GM12878 (cell line): ENCODE measurements around the gene PRR5L. TPM values are rescaled to one million over a fixed set of nuclear protein-coding genes. Genes with fewer than 3 reads are reported as not detected.
A peak's percentile ranks its signal among the peaks of the same experiment; 100 is the strongest.

Source experiments
- ATAC-seq: fragments of 200-7000 bp; cut with Tn5 transposase; 3 replicates; pipeline ENCODE4 v1.9.1; 2020; ENCODE audit warnings: mild to moderate bottlenecking, moderate library complexity
- BruUV-seq: library from RNA; stranded (reverse); fragments of 400-500 nt; replicated peaks from 2 replicates; lab custom pipeline; 2021; lab: Mats Ljungman, UMichigan
- CTCF ChIA-PET: fragments of 300-600 bp; sonication (Branson Sonifier 250); formaldehyde crosslinking; extraction: SDS; loops from one replicate; lab custom pipeline; 2021; ENCODE audit warnings: inconsistent platforms; lab: Yijun Ruan, JAX
- POLR2A ChIA-PET: fragments of 350-600 bp; formaldehyde crosslinking; extraction: SDS; loops from one replicate; lab custom pipeline; 2021; ENCODE audit warnings: inconsistent platforms; lab: Charles Lee
- RAD21 ChIA-PET: fragments of 300-600 bp; sonication (Branson Sonifier 250); formaldehyde crosslinking; loops from one replicate; lab custom pipeline; 2023; ENCODE audit warnings: antibody characterized with exemption; ENCODE audit not compliant: unreplicated experiment; lab: Charles Lee
- SMC1A ChIA-PET: fragments of 300-600 bp; sonication (Branson Sonifier 250); formaldehyde crosslinking; loops from one replicate; lab custom pipeline; 2023; ENCODE audit not compliant: unreplicated experiment, uncharacterized antibody; lab: Charles Lee
- DNase-seq: peaks from one replicate; pipeline ENCODE4 v3.0.0-alpha.2; 2011; ENCODE audit warnings: low read depth, low spot score
- FAIRE-seq: peaks from 3 replicates; lab custom pipeline; 2011; peaks lifted over from hg19 to GRCh38; lab: Jason Lieb, UNC
- H2AFZ ChIP-seq: 2 replicates; pipeline ENCODE4 v1.6.0; 2011; ENCODE audit warnings: low read depth, low read length, control low read depth; ENCODE audit not compliant: control insufficient read depth
- H3K27ac ChIP-seq: 2 replicates; pipeline ENCODE4 v1.5.1; 2011; ENCODE audit warnings: control low read depth; ENCODE audit not compliant: control insufficient read depth, insufficient read depth
- H3K27me3 ChIP-seq, 2 experiments: replicated peaks in 1 of 2; 2 replicates each; pipeline versions ENCODE4 v1.6.0 to v1.6.1; 2011; ENCODE audit warnings: low read length in 1 of 2; ENCODE audit not compliant: control insufficient read depth in 2 of 2, insufficient read depth in 2 of 2
- H3K36me3 ChIP-seq, 2 experiments: 2 replicates each; pipeline ENCODE4 v1.5.1; 2011; ENCODE audit warnings: low read length in 1 of 2; ENCODE audit not compliant: control insufficient read depth in 2 of 2, insufficient read depth in 2 of 2
- H3K4me1 ChIP-seq: 2 replicates; pipeline ENCODE4 v1.6.1; 2011; ENCODE audit warnings: mild to moderate bottlenecking, low read length, moderate library complexity, mixed read lengths; ENCODE audit not compliant: control insufficient read depth, insufficient read depth
- H3K4me2 ChIP-seq: 2 replicates; pipeline ENCODE4 v1.6.0; 2011; ENCODE audit warnings: control low read depth; ENCODE audit not compliant: control insufficient read depth, insufficient read depth
- H3K4me3 ChIP-seq: fragments of 200-600 bp; sonication (generic); 2 replicates; pipeline ENCODE4 v1.5.1; 2016
- H3K79me2 ChIP-seq: 2 replicates; pipeline ENCODE4 v1.6.0; 2011; ENCODE audit warnings: low read length; ENCODE audit not compliant: control insufficient read depth, insufficient read depth
- H3K9ac ChIP-seq: 2 replicates; pipeline ENCODE4 v1.8.0; 2011; ENCODE audit warnings: low read length, control low read depth, mixed read lengths; ENCODE audit not compliant: control insufficient read depth, insufficient read depth
- H3K9me3 ChIP-seq: replicated peaks from 3 replicates; pipeline ENCODE4 v1.5.1; 2011; ENCODE audit warnings: mild to moderate bottlenecking, low read length; ENCODE audit not compliant: control insufficient read depth, insufficient read depth
- H4K20me1 ChIP-seq: 2 replicates; pipeline ENCODE4 v1.6.0; 2011; ENCODE audit not compliant: control insufficient read depth, insufficient read depth
- ATF7 ChIP-seq: fragments of 450-650 bp; IDR thresholded peaks from 2 replicates; pipeline ENCODE4 v1.6.1; 2016; ENCODE audit warnings: low read depth, mild to moderate bottlenecking
- BMI1 ChIP-seq: fragments of 450-650 bp; IDR thresholded peaks from 2 replicates; pipeline ENCODE4 v1.6.1; 2016; ENCODE audit warnings: mild to moderate bottlenecking, moderate library complexity, borderline replicate concordance
- HDAC2 ChIP-seq: fragments of 200-600 bp; sonication (generic); IDR thresholded peaks from 2 replicates; pipeline ENCODE4 v1.6.1; 2017
- IKZF1 ChIP-seq: fragments of 450-650 bp; conservative IDR thresholded peaks from 2 replicates; pipeline ENCODE4 v1.6.1; 2017; ENCODE audit warnings: antibody characterized with exemption, mild to moderate bottlenecking
- IKZF2 ChIP-seq, 2 experiments: fragments of 450-650 bp; IDR thresholded peaks; 2 replicates each; pipeline ENCODE4 v1.6.1; 2017; ENCODE audit warnings: mild to moderate bottlenecking in 2 of 2, moderate library complexity in 2 of 2
- MEF2B ChIP-seq: fragments of 450-650 bp; IDR thresholded peaks from 2 replicates; pipeline ENCODE4 v1.6.1; 2018; ENCODE audit warnings: mild to moderate bottlenecking, moderate library complexity; ENCODE audit not compliant: partially characterized antibody, poor library complexity, severe bottlenecking
- MTA2 ChIP-seq: fragments of 450-650 bp; IDR thresholded peaks from 2 replicates; pipeline ENCODE4 v1.6.1; 2016; ENCODE audit warnings: low read depth, mild to moderate bottlenecking, moderate library complexity
- NFIC ChIP-seq: IDR thresholded peaks from 2 replicates; pipeline ENCODE4 v1.6.1; 2012; ENCODE audit warnings: low read depth, mild to moderate bottlenecking, inconsistent platforms, low read length, moderate library complexity
- NFXL1 ChIP-seq: fragments of 450-650 bp; IDR thresholded peaks from 2 replicates; pipeline ENCODE4 v1.6.1; 2017; ENCODE audit warnings: antibody characterized with exemption, mild to moderate bottlenecking, borderline replicate concordance
- PRDM15 ChIP-seq: fragments of 450-650 bp; formaldehyde crosslinking; IDR thresholded peaks from 2 replicates; pipeline ENCODE4 v1.4.0; 2020; ENCODE audit warnings: mild to moderate bottlenecking, moderate library complexity
- RUNX3 ChIP-seq: IDR thresholded peaks from 2 replicates; pipeline ENCODE4 v1.6.1; 2012; ENCODE audit warnings: low read length, inconsistent platforms
- SKIL ChIP-seq: fragments of 450-650 bp; IDR thresholded peaks from 2 replicates; pipeline ENCODE4 v1.6.1; 2017; ENCODE audit warnings: mild to moderate bottlenecking, low read depth, inconsistent platforms; ENCODE audit not compliant: poor library complexity, severe bottlenecking
- SPI1 ChIP-seq: IDR thresholded peaks from 2 replicates; pipeline ENCODE4 v1.6.1; 2011; ENCODE audit warnings: low read depth, mild to moderate bottlenecking, low read length, moderate library complexity, borderline replicate concordance; ENCODE audit not compliant: insufficient read depth
- TARDBP ChIP-seq: IDR thresholded peaks from 2 replicates; pipeline ENCODE4 v1.6.1; 2016; ENCODE audit warnings: borderline replicate concordance
- ZNF384 ChIP-seq: IDR thresholded peaks from 2 replicates; pipeline ENCODE4 v1.6.1; 2012; ENCODE audit warnings: low read depth, mild to moderate bottlenecking, low read length, improper control_type of control experiment, borderline replicate concordance
- WGBS: methylation state at CpG from one replicate; pipeline ENCODE4 v1.1.6; 2016; ENCODE audit warnings: low lambda C conversion rate; ENCODE audit not compliant: insufficient replicate concordance, insufficient coverage; ENCODE audit errors: missing lambda C conversion rate; 5-methylcytosine and 5-hydroxymethylcytosine counted together
- in situ Hi-C: fragments of 300-500 bp; cut with MboI; formaldehyde crosslinking; loops from 9 replicates; pipeline ENCODE4 v1.14.3; 2018; ENCODE audit warnings: mixed read lengths
- intact Hi-C: fragments of 100-400 bp; cut with micrococcal nuclease; formaldehyde crosslinking; loops from one replicate; pipeline ENCODE4 v1.14.2; 2022; ENCODE audit not compliant: unreplicated experiment
- polyA plus RNA-seq, 11 experiments: library from polyadenylated mRNA; depleted of rRNA in 4 of 11; unstranded in 6 of 11; stranded (reverse) in 5 of 11; fragments of >200 nt; fragmentation: Nextera tagmentation in 4 of 11; fragmentation: Illumina TruSeq in 1 of 11; extraction: Ambion mirVana in 4 of 11; extraction: Trizol in 1 of 11; gene quantifications; 1 replicate in 1 of 11; 2 replicates in 10 of 11; pipeline versions ENCODE4 v1.2.1 to v1.2.3, GENCODE V29; 2011 to 2016; ENCODE audit warnings: inconsistent platforms in 2 of 11, missing spikeins in 2 of 11, low read depth in 1 of 11
- total RNA-seq, 4 experiments: library from RNA; depleted of rRNA in 3 of 4; stranded (reverse); fragments of >200 nt in 3 of 4; fragmentation: Illumina TruSeq in 1 of 4; extraction: Trizol in 1 of 4; gene quantifications; 2 replicates each; pipeline versions ENCODE4 v1.2.1 to v1.2.3, GENCODE V29; 2013 to 2021

The PRR5L gene
- total and polyA plus RNA-seq, 10 of the 15 experiments (the other 5 are each of a cell fraction or from before 2014, with no cell fraction given), result 0.11 to 4.2 (median 0.67) TPM; not detected in 1

- TF ChIP-seq SPI1 (no peak), ZNF384 (no peak), PRDM15 (CRISPR knock-in tag) (no peak)
- TF ChIP-seq, all 136 proteins: peak for 0
Observed at GRCh38 chr11:36311926-36312595, 16.0 kb downstream of the PRR5L start (continued).

DNA sequence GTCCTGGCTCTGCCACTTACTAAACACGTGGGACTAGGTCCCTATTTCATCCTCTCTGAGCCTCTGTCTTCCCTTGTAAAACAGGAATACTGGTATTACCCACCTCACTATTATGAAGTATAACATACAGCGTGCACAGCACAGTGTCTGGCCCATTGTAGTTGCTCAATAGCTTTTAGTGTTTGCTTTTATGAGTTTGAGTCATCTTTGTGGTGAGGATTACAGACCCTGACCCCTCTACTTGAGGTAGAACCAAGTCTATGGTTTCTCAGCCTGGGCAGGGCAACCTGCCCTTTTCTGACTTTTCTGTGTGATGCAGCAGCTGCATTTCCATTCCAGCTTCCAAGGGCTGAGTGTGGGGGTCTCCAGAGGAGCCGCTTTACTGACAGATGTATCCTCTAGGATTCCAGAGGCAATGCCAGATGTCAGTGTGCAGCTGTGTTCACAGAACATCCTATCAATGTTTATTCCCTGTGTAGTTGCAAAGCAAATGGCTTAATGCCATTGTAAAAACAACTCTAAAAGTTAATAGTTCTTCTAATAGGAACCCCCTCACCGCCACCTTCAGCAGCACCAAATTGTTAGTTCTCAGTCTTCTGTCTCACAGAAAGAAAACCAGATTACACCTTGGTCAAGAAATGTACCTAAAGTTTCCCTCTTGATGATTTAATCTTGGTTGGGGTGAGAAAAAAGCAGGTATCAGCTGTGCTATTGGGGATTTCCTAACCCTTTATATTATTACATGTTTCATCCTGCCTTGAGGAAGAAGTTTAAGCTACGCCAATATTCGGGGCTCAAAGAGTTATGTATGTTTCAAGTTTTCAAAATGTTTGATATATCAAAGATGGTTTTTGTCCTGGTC lies 16.8 kb downstream of the PRR5L start:
- ChIA-PET CTCF (interaction anchor here (1.4 to 3.6 kb wide), 5 partner anchors 11 to 180 kb away, joined by 3 to 25 read pairs (median 4); no protein-coding TSS in a partner anchor), SMC1A (interaction anchor here (0.6 to 2.1 kb wide), 12 partner anchors 12 to 189 kb away, joined by 3 to 9 read pairs (median 3); no protein-coding TSS in a partner anchor), POLR2A (no interaction called here), RAD21 (interaction anchor here (0.8 to 2.1 kb wide), 9 partner anchors 11 to 189 kb away, joined by 3 to 11 read pairs (median 4); no protein-coding TSS in a partner anchor)
- Histone ChIP-seq H3K4me1 (no peaks in the 10 kb centered on the region), H3K27me3 (peaks cover 0 to 2% of the 10 kb centered on the region in 2 experiments; a peak in 1 of 4 replicates), H3K27ac (no peak overlapping the region), H3K4me3 (no peak overlapping the region), H3K79me2 (no peaks in the 10 kb centered on the region), H3K36me3 (no peaks in the 10 kb centered on the region), H4K20me1 (no peaks in the 10 kb centered on the region), H3K9ac (no peak overlapping the region), H2AFZ (no peak overlapping the region), H3K9me3 (no peaks in the 10 kb centered on the region), H3K4me2 (no peak overlapping the region)
- in situ Hi-C loops (no loop called here), intact Hi-C loops (loop anchor here (2.0 kb wide), 1 partner anchor 42 kb away; no protein-coding TSS in a partner anchor)
- peak; percentile 64 for ATAC-seq
- no TSS peak for BruUV-seq
- WGBS, result 1% methylated on average over 6 of the region's 6 CpGs
- no peak for FAIRE-seq
- no peak for DNase-seq
- TF ChIP-seq MTA2 (peak; percentile 66), ATF7 (peak; percentile 77), NFIC (no peak), MEF2B (no peak), IKZF1 (peak; percentile 14; the same call in 1 of the 2 replicates), IKZF2 (IDR thresholded peaks at IDR 0.05) (peak in 1 of 2 experiments; percentile 34; a peak in 1 of 4 replicates), HDAC2 (no peak), RUNX3 (0 out of 2 replicates have a peak, but pooled peaks have one; percentile 13), SKIL (peak; percentile 82), BMI1 (no peak), TARDBP (no peak), NFXL1 (no peak)
